ENCODE results near the gene MIER2.

The MIER2 gene

DNA sequence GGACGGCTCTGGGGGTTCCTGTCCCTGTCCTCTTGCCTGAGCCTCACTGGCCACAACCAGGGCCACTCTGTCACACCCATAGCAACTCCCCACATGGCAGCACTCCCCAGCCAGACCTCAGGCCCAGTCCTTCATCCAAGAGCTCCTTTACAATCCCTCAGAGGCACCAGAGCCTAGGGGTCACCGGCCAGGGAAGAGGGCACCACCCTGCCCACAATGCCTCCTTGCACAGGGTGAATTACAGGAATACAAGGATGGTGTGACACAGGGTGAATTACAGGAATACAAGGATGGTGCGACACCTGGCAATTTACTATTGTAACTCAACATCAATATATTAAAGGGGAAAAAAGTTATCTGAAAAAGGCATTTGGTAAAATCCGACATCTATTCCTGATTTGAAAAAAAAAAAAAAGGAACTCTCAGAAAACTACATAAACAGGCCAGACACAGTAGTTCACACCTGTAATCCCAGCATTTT lies 16.5 kb downstream of the MIER2 start:
- peak; percentile 33 for DNase-seq

GRCh38 chr19:327291-328024 lies 17.1 kb downstream of the MIER2 start:
- no peak for DNase-seq

- no peak for DNase-seq
These were observed 17.7 kb downstream of the MIER2 start for GRCh38 chr19:326871-327270.

DNA sequence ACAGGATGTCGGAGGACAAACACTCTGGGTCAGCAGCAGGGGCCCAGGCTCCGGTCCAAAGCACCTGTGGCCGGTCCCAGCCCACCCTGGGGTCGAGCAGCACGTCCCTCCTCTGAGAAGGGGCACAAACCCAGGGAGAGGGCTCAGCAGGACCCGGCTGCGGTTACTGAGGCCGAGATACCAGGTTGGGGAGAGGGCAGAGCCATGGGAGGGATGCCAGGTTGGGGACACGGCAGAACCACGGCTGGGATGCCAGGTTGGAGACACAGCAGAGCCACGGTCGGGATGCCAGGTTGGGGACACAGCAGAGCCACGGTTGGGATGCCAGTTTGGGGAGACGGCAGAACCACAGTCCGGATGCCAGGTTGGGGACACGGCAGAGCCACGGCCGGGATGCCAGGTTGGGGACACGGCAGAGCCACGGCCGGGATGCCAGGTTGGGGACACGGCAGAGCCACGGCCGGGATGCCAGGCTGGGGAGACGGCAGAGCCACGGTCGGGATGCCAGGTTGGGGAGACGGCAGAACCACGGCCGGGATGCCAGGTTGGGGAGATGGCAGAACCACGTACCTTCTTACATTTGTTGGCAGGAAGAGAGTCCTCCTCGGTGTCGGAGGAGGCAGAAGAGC lies 18.5 kb downstream of the MIER2 start:
- no peak for DNase-seq

DNA sequence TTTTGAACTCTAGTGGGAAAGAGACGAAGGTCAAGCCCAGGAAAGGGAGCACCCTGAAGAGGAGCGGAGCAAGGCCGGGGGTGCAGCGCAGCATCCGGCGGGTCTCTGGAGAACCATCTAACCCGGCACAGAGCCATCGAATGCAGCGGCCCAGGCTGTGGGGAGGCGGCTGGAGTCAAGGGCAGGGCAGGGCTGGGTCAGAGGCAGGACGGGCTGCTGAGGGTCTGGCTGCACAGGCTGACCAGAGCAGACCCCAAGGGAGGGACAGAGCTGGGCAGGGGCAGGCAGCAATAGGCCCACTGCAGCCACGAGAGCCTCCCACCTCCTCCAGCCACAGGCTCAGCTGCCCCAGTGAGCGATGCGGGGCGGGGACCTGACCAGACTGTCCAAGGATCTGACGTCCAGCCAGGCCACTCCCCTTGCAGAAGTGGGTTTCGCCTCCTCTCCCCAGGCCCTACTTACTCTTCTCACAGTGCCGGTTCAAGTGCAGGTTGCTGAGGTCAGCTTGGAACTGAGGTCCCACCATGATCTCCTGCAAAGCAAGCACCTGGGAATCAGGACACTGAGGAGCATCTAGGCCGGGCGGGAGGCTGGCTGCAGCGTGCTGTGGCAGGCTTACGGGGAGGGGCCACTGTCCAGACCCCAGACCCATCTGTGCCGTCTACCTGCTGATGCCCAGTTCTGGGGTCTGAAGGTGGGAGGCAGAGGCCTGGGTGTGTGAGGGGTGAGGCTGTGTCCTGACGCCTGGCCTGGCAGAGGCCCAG lies 19.2 kb downstream of the MIER2 start:
- DNase-seq = no peak

- no peak for DNase-seq
These were observed 19.9 kb downstream of the MIER2 start for GRCh38 chr19:324716-325115.

DNA sequence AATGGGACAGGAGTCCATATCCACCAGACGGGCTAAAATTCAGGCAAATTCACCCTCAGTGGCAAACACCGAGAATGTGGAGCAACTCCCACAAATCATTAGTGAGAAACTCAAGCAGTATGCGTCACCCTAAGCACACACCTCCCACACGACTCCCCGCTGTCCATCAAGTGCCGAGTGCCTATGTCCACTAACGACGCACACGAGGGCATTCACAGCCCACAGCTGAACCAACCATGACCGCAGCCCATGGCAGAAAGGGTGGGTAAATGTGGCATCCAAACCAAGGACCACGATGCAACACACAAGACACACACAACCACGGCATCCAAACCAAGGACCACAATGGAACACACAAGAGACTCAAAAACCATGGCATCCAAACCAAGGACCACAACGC lies 22.0 kb downstream of the MIER2 start:
- DNase-seq = no peak

DNA sequence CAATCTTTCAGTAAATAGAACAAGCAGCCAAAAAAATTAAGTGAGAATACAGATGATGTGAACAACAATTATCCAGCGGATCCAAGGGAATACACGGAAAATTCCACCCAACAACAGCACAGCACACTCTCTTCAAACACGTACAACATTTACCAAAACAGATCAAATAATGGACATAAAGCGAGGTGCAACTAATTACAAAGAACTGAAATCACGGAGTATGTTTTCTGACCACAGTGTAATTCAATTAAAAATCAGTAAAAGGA lies 26.2 kb downstream of the MIER2 start:
- no peak for DNase-seq

DNA sequence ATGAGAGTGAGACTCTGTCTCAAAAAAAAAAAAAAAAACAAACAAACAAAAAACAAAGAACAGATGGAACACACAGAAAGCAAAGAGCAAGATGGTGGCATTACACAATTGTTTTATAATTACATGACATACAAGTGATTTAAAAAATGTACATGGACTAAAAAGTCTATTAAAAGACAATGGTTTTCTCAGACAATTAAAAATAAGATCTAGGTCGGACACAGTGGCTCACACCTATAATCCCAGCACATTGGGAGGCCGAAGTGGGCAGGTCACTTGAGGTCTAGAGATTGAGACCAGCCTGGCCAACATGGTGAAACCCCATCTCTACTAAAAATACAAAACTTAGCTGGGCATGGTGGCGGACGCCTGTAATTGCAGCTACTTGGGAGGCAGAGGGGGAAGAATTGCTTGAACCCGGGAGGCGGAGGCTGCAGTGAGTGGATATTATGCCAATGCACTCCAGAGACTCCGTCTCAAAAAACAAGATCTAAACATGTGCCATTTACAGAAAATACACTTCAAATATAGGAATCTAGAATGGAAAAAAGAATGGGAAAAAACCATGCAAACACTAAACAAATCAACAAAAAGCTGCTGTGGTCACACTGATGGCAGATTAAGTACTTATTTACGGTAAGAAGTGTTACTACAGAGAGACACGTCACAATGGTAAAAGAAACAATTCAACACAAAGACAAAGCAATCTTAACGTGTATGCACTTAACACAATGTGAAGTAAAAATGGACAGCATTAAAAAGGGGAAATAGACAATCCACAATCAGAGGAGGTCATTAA lies 26.7 kb downstream of the MIER2 start:
- DNase-seq = no peak

DNA sequence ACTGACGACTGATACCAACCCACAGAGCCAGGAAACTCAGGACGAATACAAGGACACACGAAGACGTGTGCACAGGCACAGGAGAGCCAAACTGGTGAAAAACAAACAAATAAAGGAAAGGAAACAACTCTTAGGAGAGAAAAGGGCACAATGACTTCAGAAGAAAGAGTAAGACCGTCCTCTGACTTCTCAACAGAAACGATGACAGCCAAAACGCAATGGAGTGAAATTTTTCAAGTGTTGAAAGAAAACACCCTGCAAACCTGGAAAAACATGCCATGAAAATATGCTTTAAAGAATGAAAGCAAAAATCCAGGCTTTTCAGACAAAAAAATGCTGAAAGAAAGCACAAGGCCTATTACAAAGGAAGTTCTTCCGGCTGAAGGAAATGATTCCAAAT lies 28.8 kb downstream of the MIER2 start:
- no peak for DNase-seq

DNA sequence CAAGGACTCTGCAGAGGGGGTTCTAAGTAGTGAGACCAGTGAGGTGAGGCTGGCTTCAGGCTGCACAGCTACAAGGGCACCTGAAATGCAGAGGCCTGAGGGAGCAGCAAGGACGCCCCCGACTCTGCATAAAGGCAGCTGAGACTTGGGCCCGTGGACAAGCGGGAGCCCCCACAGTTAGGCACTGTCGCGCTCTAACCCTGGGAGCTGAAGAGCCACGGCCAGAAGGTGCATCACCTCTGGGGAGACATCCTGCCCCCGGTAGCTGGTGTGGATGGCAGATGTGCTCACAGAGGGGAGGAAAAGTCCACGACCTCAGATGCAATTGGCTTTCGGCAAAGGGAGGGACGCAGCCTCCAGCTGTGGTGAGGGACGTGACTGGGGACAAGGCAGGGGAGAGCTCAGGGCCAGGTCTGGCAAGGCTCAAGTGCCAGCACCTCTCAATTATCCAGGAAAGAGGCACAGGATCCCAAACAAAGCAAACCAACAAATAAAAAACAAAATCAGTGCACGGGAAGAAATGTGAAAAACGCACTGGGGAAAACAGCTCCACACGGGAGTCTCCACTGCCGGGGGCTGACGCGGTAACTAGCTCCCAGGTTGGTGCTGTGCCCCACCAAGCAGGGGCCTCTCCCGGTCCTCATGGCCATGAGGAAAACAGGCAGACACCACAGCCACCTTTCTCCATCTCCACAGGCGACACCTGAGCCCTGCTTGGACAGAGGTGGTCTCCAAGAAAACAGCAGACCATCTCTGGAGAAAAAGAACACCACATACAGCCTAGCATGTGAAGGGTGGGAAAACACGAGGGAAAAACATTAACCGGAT lies 30.4 kb downstream of the MIER2 start:
- DNase-seq = no peak

- DNase-seq = no peak
These were observed 31.2 kb downstream of the MIER2 start for GRCh38 chr19:313169-313987.

DNA sequence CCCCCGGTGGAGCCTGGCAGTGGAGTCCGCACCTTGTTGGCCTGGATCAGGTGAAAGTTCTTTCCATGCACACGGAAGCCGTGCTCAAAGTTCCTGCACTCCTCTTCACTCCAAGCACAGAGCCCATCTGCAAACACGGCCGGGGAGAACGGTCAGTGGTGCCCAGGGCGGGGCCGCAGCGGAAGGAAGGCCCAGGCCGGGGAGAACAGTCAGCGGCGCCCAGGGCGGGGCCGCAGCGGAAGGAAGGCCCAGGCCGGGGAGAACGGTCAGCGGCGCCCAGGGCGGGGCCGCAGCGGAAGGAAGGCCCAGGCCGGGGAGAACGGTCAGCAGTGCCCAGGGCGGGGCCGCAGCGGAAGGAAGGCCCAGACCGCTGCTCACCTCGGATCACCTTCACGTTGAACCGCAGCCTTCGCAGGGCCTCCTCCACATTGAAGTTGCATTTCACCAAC lies 32.8 kb downstream of the MIER2 start:
- no peak for DNase-seq

- no peak for DNase-seq
These were observed 33.7 kb downstream of the MIER2 start for GRCh38 chr19:310781-311496.

GRCh38 chr19:310141-310651 lies 34.4 kb downstream of the MIER2 start:
- no peak for DNase-seq

- no peak for DNase-seq
These were observed 35.4 kb downstream of the MIER2 start for GRCh38 chr19:309206-309565.

DNA sequence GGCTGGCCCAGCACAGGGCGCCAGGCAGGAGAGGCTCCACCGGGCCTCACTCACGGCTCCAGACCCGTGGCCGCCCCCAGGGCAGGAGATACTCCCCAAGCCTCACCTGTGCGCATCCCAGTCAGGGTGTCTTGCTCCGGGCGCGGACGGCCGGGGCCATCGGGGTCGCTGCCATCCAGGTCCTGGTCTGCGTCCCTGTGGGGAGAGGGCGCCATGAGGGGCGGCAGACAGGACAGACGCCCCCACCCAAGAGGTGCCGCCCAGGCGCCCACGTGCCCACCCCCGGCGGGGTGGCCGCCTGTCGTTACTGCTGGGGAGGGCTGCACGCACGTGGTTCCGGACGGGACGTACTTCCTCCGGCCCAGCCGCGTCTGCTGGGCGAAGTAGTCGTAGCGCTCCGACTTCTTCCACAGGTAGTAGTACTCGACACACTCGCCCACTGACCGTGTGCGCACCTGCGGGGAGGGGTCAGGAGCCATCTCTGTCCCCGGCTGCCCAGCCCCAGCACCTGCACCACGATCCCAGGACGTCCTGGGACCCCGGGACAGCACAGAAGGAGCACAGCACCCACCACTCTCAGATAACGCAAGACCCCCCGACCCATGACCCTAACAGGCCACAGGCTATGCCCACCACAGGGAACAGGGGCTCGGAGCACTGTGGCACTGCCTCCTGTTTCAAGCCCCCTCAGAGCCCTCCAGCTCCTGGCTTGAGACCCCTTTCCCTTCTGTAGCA lies 36.0 kb downstream of the MIER2 start:
- no peak for DNase-seq

DNA sequence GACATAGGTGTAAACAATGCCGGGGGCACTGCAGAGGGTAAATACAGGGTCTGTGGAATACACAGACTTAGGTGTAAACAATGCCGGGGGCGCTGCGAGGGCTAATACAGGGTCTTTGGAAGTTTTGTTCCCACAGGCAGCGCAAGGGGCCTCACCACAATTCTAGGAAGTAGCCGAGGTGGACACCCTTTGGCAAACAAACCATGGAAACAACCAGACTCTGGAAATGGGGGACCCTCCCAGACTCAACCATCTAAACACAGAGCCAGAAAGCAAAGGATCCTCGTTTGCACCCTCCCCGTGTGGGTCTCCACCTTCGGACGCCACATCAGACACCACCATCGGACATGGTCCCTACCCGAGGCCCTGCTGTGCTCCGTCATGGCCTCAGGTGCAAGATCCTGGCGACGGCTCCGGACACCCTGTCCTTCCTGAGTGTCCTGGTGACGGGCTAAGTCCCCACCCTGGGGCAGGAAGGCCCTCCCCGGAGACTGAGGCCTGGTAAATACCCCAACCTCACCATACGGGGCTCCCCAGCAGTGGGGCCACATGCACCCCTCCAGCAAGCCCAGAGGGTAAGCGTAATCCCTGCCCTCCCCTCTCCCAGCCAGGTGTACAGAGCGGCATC lies 36.7 kb downstream of the MIER2 start:
- no peak for DNase-seq

- no peak for DNase-seq
These were observed 37.5 kb downstream of the MIER2 start for GRCh38 chr19:307111-307531.

All from COR-L47 (cell line).